Neutrophil (primary cell): ENCODE results near the gene LNPEP.

Experiments used
- H3K27ac ChIP-seq: fragments of 200-600 bp; sonication (generic); 2 replicates; pipeline ENCODE4 v1.5.1; 2016; ENCODE audit warnings: mild to moderate bottlenecking, moderate library complexity
- H3K27me3 ChIP-seq: fragments of 200-600 bp; sonication (generic); 2 replicates; pipeline ENCODE4 v1.6.0; 2016; ENCODE audit warnings: mild to moderate bottlenecking
- H3K36me3 ChIP-seq: fragments of 200-600 bp; sonication (generic); 2 replicates; pipeline ENCODE4 v1.5.1; 2017
- H3K4me1 ChIP-seq, 2 experiments: fragments of 200-600 bp in 1 of 2; sonication (generic) in 1 of 2; 1 replicate in 1 of 2; 2 replicates in 1 of 2; pipeline versions ENCODE4 v1.5.1 to v1.6.1; 2013 to 2016; ENCODE audit warnings: low read depth in 1 of 2, low read length in 1 of 2, mild to moderate bottlenecking in 1 of 2, moderate library complexity in 1 of 2; ENCODE audit not compliant: control insufficient read depth in 1 of 2, insufficient read depth in 1 of 2
- H3K4me3 ChIP-seq, 2 experiments: fragments of 200-600 bp in 1 of 2; sonication (generic) in 1 of 2; 1 replicate in 1 of 2; 2 replicates in 1 of 2; pipeline ENCODE4 v1.5.1; 2013 to 2016; ENCODE audit warnings: low read depth in 1 of 2, low read length in 1 of 2, mild to moderate bottlenecking in 1 of 2, moderate library complexity in 1 of 2
- H3K9me3 ChIP-seq: fragments of 200-600 bp; sonication (generic); 2 replicates; pipeline ENCODE4 v1.5.1; 2016
- TF ChIP-seq, protein P1 (sequence below): fragments of 200-600 bp; sonication (generic); IDR thresholded peaks from 2 replicates; pipeline ENCODE4 v1.5.1; 2016; ENCODE audit warnings: antibody characterized with exemption

Gene LNPEP

DNA sequence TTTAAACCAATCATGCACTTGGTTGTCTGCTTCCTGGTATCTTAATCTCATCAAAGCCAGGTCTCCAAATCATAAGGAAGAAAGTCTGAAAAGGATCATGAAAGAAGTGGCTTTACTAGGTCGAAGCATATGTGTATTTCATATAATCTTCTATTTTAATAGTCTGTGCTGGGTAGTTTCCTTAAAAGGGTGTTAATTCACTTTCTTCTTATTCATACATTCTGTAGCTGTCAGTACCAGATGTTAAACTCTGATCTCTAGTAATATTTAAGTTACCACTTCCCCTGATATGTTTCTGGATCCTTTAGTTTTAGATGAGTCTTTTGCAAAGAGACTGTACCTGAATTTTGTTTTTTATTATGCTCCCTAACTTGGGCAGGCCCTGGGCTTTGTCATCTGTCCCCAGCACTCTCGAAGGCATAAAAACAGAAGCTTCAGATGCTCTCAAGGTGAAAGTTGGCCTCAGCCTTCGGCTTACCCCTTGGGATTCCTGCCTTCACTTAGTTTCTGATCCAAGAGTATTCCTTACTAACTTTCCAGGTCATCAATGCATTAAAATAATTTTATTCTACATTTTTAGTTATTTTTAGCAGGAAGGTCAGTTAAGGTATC lies 15.0 kb upstream of the LNPEP start:
- no peak overlapping the region for H3K27ac ChIP-seq
- no peaks in the 10 kb centered on the region for H3K27me3 ChIP-seq
- TF ChIP-seq, protein P1, sequence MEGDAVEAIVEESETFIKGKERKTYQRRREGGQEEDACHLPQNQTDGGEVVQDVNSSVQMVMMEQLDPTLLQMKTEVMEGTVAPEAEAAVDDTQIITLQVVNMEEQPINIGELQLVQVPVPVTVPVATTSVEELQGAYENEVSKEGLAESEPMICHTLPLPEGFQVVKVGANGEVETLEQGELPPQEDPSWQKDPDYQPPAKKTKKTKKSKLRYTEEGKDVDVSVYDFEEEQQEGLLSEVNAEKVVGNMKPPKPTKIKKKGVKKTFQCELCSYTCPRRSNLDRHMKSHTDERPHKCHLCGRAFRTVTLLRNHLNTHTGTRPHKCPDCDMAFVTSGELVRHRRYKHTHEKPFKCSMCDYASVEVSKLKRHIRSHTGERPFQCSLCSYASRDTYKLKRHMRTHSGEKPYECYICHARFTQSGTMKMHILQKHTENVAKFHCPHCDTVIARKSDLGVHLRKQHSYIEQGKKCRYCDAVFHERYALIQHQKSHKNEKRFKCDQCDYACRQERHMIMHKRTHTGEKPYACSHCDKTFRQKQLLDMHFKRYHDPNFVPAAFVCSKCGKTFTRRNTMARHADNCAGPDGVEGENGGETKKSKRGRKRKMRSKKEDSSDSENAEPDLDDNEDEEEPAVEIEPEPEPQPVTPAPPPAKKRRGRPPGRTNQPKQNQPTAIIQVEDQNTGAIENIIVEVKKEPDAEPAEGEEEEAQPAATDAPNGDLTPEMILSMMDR, result no peak
- no peaks in the 10 kb centered on the region for H3K9me3 ChIP-seq
- H3K4me1 ChIP-seq, result no peaks in the 10 kb centered on the region
- H3K36me3 ChIP-seq, result peaks cover 13% of the 10 kb centered on the region
- no peak overlapping the region for H3K4me3 ChIP-seq

- TF ChIP-seq, protein P1, result no peak
- Histone ChIP-seq H3K9me3 (no peaks in the 10 kb centered on the region), H3K27me3 (no peaks in the 10 kb centered on the region), H3K4me1 (no peaks in the 10 kb centered on the region), H3K4me3 (no peak overlapping the region), H3K27ac (no peak overlapping the region), H3K36me3 (peaks cover 7% of the 10 kb centered on the region)
Measured at GRCh38 chr5:96922499-96923244, 13.2 kb upstream of the LNPEP start.

DNA sequence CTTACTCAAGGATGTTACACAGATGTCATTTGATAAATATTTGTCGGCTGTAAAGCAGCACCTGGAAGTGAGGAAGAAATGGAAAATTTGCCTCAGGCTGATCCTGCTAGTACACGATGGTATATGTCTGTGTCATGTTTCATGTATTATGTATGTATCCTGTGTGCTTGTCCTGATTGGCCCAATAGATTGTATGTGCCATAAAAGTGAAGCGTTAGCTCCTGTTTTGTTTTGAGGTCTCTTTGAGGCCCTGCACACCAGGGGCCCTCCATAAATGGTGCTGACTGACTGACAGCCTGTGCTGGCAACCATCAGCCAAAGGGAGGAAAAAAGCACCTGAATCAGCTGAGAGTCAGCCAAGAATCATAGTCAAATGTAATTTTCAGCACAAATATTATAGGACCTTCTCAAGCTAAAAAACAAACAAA lies 11.8 kb upstream of the LNPEP start:
- no peaks in the 10 kb centered on the region for H3K27me3 ChIP-seq
- H3K9me3 ChIP-seq, result no peaks in the 10 kb centered on the region
- H3K27ac ChIP-seq, result no peak overlapping the region
- H3K4me1 ChIP-seq, result no peaks in the 10 kb centered on the region
- H3K36me3 ChIP-seq, result no peaks in the 10 kb centered on the region
- TF ChIP-seq, protein P1, result no peak
- H3K4me3 ChIP-seq, result no peak overlapping the region

DNA sequence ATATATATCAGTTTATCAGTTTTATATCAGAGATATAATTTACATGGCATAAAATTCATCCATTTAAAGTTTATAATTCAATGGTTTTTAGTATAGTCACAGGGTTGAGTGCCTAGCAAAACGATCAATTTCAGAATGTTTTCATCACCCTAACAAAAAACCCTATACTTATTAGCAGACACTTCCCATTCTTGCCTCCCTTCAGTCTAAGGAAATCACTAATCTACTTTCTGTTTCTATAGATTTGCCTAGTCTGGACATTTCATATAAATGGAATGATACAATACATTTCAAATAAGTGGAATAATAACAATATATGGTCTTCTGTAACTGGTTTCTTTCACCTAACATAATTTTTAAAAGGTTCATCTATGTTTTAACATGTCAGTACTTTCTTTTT lies 9.6 kb upstream of the LNPEP start:
- H3K9me3 ChIP-seq, result no peaks in the 10 kb centered on the region
- no peaks in the 10 kb centered on the region for H3K4me1 ChIP-seq
- H3K36me3 ChIP-seq, result no peaks in the 10 kb centered on the region
- H3K4me3 ChIP-seq, result no peak overlapping the region
- TF ChIP-seq, protein P1, result no peak
- H3K27me3 ChIP-seq, result no peaks in the 10 kb centered on the region
- H3K27ac ChIP-seq, result no peak overlapping the region

GRCh38 chr5:96927008-96927407 lies 8.9 kb upstream of the LNPEP start:
- TF ChIP-seq, protein P1, result no peak

More at GRCh38 chr5:96927008-96927407, 8.9 kb upstream of the LNPEP start:
- Histone ChIP-seq H3K36me3 (no peaks in the 10 kb centered on the region), H3K27me3 (no peaks in the 10 kb centered on the region), H3K4me3 (no peak overlapping the region), H3K9me3 (no peaks in the 10 kb centered on the region), H3K27ac (no peak overlapping the region), H3K4me1 (no peaks in the 10 kb centered on the region)
